MM.1S (cell line): Measurements from ENCODE around the gene UBASH3A.
A peak's percentile ranks its signal among the peaks of the same experiment; 100 is the strongest.

Source experiments
- DNase-seq: peaks from one replicate; pipeline ENCODE4 v3.0.0-alpha.2; 2015
- H2AFZ ChIP-seq: fragments of 300-600 bp; sonication (generic); 2 replicates; pipeline ENCODE4 v1.6.0; 2016; ENCODE audit warnings: antibody characterized with exemption, low read length
- H3F3A ChIP-seq: fragments of 300-600 bp; sonication (generic); 2 replicates; pipeline ENCODE4 v1.6.1; 2016; ENCODE audit warnings: mild to moderate bottlenecking, antibody characterized with exemption, low read length, moderate library complexity, mixed read lengths; ENCODE audit not compliant: insufficient read depth
- H3K27ac ChIP-seq: fragments of 300-600 bp; sonication (generic); 2 replicates; pipeline ENCODE4 v1.5.1; 2016; ENCODE audit warnings: mild to moderate bottlenecking, low read length
- H3K27me3 ChIP-seq: fragments of 300-600 bp; sonication (generic); replicated peaks from 2 replicates; pipeline ENCODE4 v1.6.0; 2016; ENCODE audit warnings: low read length; ENCODE audit not compliant: insufficient read depth
- H3K36me3 ChIP-seq: fragments of 300-600 bp; sonication (generic); replicated peaks from 2 replicates; pipeline ENCODE4 v1.6.1; 2016; ENCODE audit warnings: mild to moderate bottlenecking, low read length, mixed read lengths; ENCODE audit not compliant: insufficient read depth
- H3K4me1 ChIP-seq: fragments of 300-600 bp; sonication (generic); 2 replicates; pipeline ENCODE4 v1.6.1; 2016; ENCODE audit warnings: low read length, mixed read lengths
- H3K4me2 ChIP-seq: fragments of 300-600 bp; sonication (generic); 2 replicates; pipeline ENCODE4 v1.6.0; 2016; ENCODE audit warnings: low read depth, low read length
- H3K4me3 ChIP-seq: fragments of 300-600 bp; sonication (generic); 2 replicates; pipeline ENCODE4 v1.5.1; 2016; ENCODE audit warnings: low read length, mixed read lengths
- H3K79me2 ChIP-seq: fragments of 300-600 bp; sonication (generic); 2 replicates; pipeline ENCODE4 v1.6.1; 2016; ENCODE audit warnings: mixed run types, low read length, mixed read lengths
- H3K9ac ChIP-seq: fragments of 300-600 bp; sonication (generic); 2 replicates; pipeline ENCODE4 v1.6.1; 2016; ENCODE audit warnings: low read length, mixed read lengths
- H3K9me2 ChIP-seq: fragments of 300-600 bp; sonication (generic); replicated peaks from 2 replicates; pipeline ENCODE4 v1.6.1; 2016; ENCODE audit warnings: mild to moderate bottlenecking, low read length, mixed read lengths; ENCODE audit not compliant: insufficient read depth
- H3K9me3 ChIP-seq: fragments of 300-600 bp; sonication (generic); replicated peaks from 2 replicates; pipeline ENCODE4 v1.6.1; 2016; ENCODE audit warnings: mild to moderate bottlenecking, low read length, mixed read lengths; ENCODE audit not compliant: insufficient read depth
- H4K20me1 ChIP-seq: fragments of 300-600 bp; sonication (generic); 2 replicates; pipeline ENCODE4 v1.6.1; 2016; ENCODE audit warnings: mild to moderate bottlenecking, low read length, moderate library complexity, mixed read lengths; ENCODE audit not compliant: insufficient read depth
- CTCF ChIP-seq: fragments of 300-600 bp; sonication (generic); IDR thresholded peaks from 2 replicates; pipeline ENCODE4 v1.5.1; 2016; ENCODE audit warnings: antibody characterized with exemption, low read length, mixed read lengths
- EZH2 ChIP-seq: fragments of 300-600 bp; sonication (generic); optimal IDR thresholded peaks from 2 replicates; pipeline ENCODE3; 2017; ENCODE audit warnings: low read depth, mild to moderate bottlenecking, antibody characterized with exemption, low read length, mixed read lengths
- EZH2phosphoT487 ChIP-seq: fragments of 300-600 bp; sonication (generic); IDR thresholded peaks from 2 replicates; pipeline ENCODE4 v1.6.1; 2018; ENCODE audit warnings: antibody characterized with exemption, low read length

UBASH3A gene

GRCh38 chr21:42376338-42376982 lies 27.2 kb upstream of the UBASH3A start:
- Histone ChIP-seq H3K79me2 (no peaks in the 10 kb centered on the region), H3K9me2 (no peaks in the 10 kb centered on the region), H3K4me2 (no peak overlapping the region), H3K36me3 (no peaks in the 10 kb centered on the region), H3K4me3 (no peak overlapping the region), H4K20me1 (no peaks in the 10 kb centered on the region), H3K27me3 (peaks cover 99% of the 10 kb centered on the region), H2AFZ (no peak overlapping the region), H3K9me3 (no peaks in the 10 kb centered on the region), H3F3A (no peaks in the 10 kb centered on the region), H3K9ac (no peak overlapping the region), H3K4me1 (no peaks in the 10 kb centered on the region), H3K27ac (no peak overlapping the region)
- DNase-seq: peak; percentile 52
- TF ChIP-seq EZH2 (peak; percentile 42), CTCF (peak; percentile 75), EZH2phosphoT487 (no peak)

GRCh38 chr21:42377211-42377950 lies 26.3 kb upstream of the UBASH3A start:
- H3K27ac ChIP-seq: no peak overlapping the region
- H3K36me3 ChIP-seq: no peaks in the 10 kb centered on the region
- H3K4me3 ChIP-seq: no peak overlapping the region
- H3K27me3 ChIP-seq: peaks cover 99% of the 10 kb centered on the region
- no peak for DNase-seq
- H3K9ac ChIP-seq: no peak overlapping the region
- H2AFZ ChIP-seq: no peak overlapping the region
- no peaks in the 10 kb centered on the region for H4K20me1 ChIP-seq
- H3K79me2 ChIP-seq: no peaks in the 10 kb centered on the region
- H3K9me2 ChIP-seq: no peaks in the 10 kb centered on the region
- no peak for TF ChIP-seq EZH2phosphoT487
- no peak for TF ChIP-seq CTCF
- no peak for TF ChIP-seq EZH2
- no peak overlapping the region for H3K4me2 ChIP-seq
- no peaks in the 10 kb centered on the region for H3K9me3 ChIP-seq
- H3F3A ChIP-seq: no peaks in the 10 kb centered on the region
- no peaks in the 10 kb centered on the region for H3K4me1 ChIP-seq

- H3K9ac ChIP-seq: no peak overlapping the region
- H3K27me3 ChIP-seq: peaks cover 99% of the 10 kb centered on the region
- H3K4me1 ChIP-seq: no peaks in the 10 kb centered on the region
- H3K4me2 ChIP-seq: no peak overlapping the region
- no peak overlapping the region for H3K27ac ChIP-seq
- no peak overlapping the region for H3K4me3 ChIP-seq
- TF ChIP-seq EZH2phosphoT487 (no peak; the same call in 1 of the 2 replicates), EZH2 (no peak), CTCF (no peak)
- no peaks in the 10 kb centered on the region for H3F3A ChIP-seq
- no peak for DNase-seq
- H3K36me3 ChIP-seq: no peaks in the 10 kb centered on the region
- H3K9me2 ChIP-seq: no peaks in the 10 kb centered on the region
- no peaks in the 10 kb centered on the region for H4K20me1 ChIP-seq
- H3K9me3 ChIP-seq: no peaks in the 10 kb centered on the region
- no peak overlapping the region for H2AFZ ChIP-seq
- no peaks in the 10 kb centered on the region for H3K79me2 ChIP-seq
These were observed 25.8 kb upstream of the UBASH3A start for GRCh38 chr21:42377951-42378340.
